SK-N-SH treated with all-trans-retinoic acid at 6 μM for 48 hours (cell line): Measurements from ENCODE around the gene SRGN.
"Not testable (repeated sequence)": the region's sequence is repeated elsewhere in the genome, so short reads cannot be mapped to it uniquely, and the experiment has no call there.

Experiments used
- ATAC-seq: fragments of 200-7000 bp; cut with Tn5 transposase; 3 replicates; pipeline ENCODE4 v1.9.1; 2020; ENCODE audit warnings: mild to moderate bottlenecking, moderate library complexity
- ARNTL ChIP-seq: fragments of 450-650 bp; formaldehyde crosslinking; IDR thresholded peaks from 2 replicates; pipeline ENCODE4 v1.5.0; 2020; ENCODE audit warnings: low read depth, mild to moderate bottlenecking, moderate library complexity, borderline replicate concordance
- BACH2 ChIP-seq: fragments of 250-450 bp; sonication (Bioruptor Pico); IDR thresholded peaks from 2 replicates; pipeline ENCODE4 v1.9.0; 2021; ENCODE audit warnings: mild to moderate bottlenecking, borderline replicate concordance
- CREB5 ChIP-seq: fragments of 250-450 bp; sonication (Bioruptor Pico); IDR thresholded peaks from 2 replicates; pipeline ENCODE4 v1.5.1; 2020; ENCODE audit warnings: low read depth, mild to moderate bottlenecking, moderate library complexity
- CSDC2 ChIP-seq: fragments of 250-450 bp; sonication (Bioruptor Pico); IDR thresholded peaks from 2 replicates; pipeline ENCODE4 v1.5.0; 2020; ENCODE audit warnings: mild to moderate bottlenecking, moderate library complexity
- CSRNP3 ChIP-seq: fragments of 250-450 bp; sonication (Bioruptor Pico); IDR thresholded peaks from 2 replicates; pipeline ENCODE4 v1.5.1; 2021; ENCODE audit warnings: mild to moderate bottlenecking, moderate library complexity
- GLIS3 ChIP-seq: fragments of 250-450 bp; sonication (Bioruptor Pico); IDR thresholded peaks from 2 replicates; pipeline ENCODE4 v1.5.0; 2020; ENCODE audit warnings: mild to moderate bottlenecking, moderate library complexity
- ISL1 ChIP-seq: fragments of 250-450 bp; sonication (Bioruptor Pico); IDR thresholded peaks from 2 replicates; pipeline ENCODE4 v2.1.2; 2022; ENCODE audit warnings: mild to moderate bottlenecking, moderate library complexity
- OSR1 ChIP-seq: fragments of 250-450 bp; sonication (Bioruptor Pico); IDR thresholded peaks from 2 replicates; pipeline ENCODE4 v1.8.0; 2022; ENCODE audit warnings: moderate library complexity, mild to moderate bottlenecking, inconsistent platforms
- PATZ1 ChIP-seq: fragments of 250-450 bp; sonication (Bioruptor Pico); IDR thresholded peaks from 2 replicates; pipeline ENCODE4 v1.8.0; 2020; ENCODE audit warnings: mild to moderate bottlenecking, moderate library complexity, borderline replicate concordance
- POU6F1 ChIP-seq: fragments of 250-450 bp; sonication (Bioruptor Pico); IDR thresholded peaks from 2 replicates; pipeline ENCODE4 v1.8.0; 2021; ENCODE audit warnings: low read depth, mild to moderate bottlenecking, moderate library complexity, borderline replicate concordance
- RARB ChIP-seq: fragments of 250-450 bp; sonication (Bioruptor Pico); IDR thresholded peaks from 2 replicates; pipeline ENCODE4 v1.8.0; 2021; ENCODE audit warnings: mild to moderate bottlenecking, moderate library complexity
- SNAI2 ChIP-seq: fragments of 250-450 bp; sonication (Bioruptor Pico); IDR thresholded peaks from 2 replicates; pipeline ENCODE4 v1.5.0; 2020; ENCODE audit warnings: mild to moderate bottlenecking, moderate library complexity
- TCF4 ChIP-seq: fragments of 250-450 bp; sonication (Bioruptor Pico); IDR thresholded peaks from 2 replicates; pipeline ENCODE4 v1.8.0; 2021; ENCODE audit warnings: mild to moderate bottlenecking, moderate library complexity, borderline replicate concordance
- TOX ChIP-seq: fragments of 250-450 bp; sonication (Bioruptor Pico); IDR thresholded peaks from 2 replicates; pipeline ENCODE4 v1.8.0; 2021; ENCODE audit warnings: mild to moderate bottlenecking, moderate library complexity, borderline replicate concordance
- TSHZ2 ChIP-seq: fragments of 250-450 bp; sonication (Bioruptor Pico); IDR thresholded peaks from 2 replicates; pipeline ENCODE4 v1.5.0; 2020; ENCODE audit warnings: mild to moderate bottlenecking, moderate library complexity
- ZC3H10 ChIP-seq: fragments of 250-450 bp; sonication (Bioruptor Pico); IDR thresholded peaks from 2 replicates; pipeline ENCODE4 v1.5.1; 2021; ENCODE audit warnings: mild to moderate bottlenecking, moderate library complexity
- ZFP3 ChIP-seq: fragments of 250-450 bp; sonication (Bioruptor Pico); IDR thresholded peaks from 2 replicates; pipeline ENCODE4 v1.5.0; 2020; ENCODE audit warnings: mild to moderate bottlenecking, moderate library complexity
- ZFP30 ChIP-seq: fragments of 450-650 bp; formaldehyde crosslinking; IDR thresholded peaks from 2 replicates; pipeline ENCODE4 v1.5.0; 2022; ENCODE audit warnings: mild to moderate bottlenecking, moderate library complexity
- ZNF565 ChIP-seq: fragments of 450-650 bp; formaldehyde crosslinking; conservative IDR thresholded peaks from 2 replicates; pipeline ENCODE4 v1.5.0; 2020; ENCODE audit warnings: low read depth, mild to moderate bottlenecking, moderate library complexity
- ZNF8 ChIP-seq: fragments of 450-650 bp; formaldehyde crosslinking; IDR thresholded peaks from 2 replicates; pipeline ENCODE4 v1.5.0; 2020; ENCODE audit warnings: mild to moderate bottlenecking, moderate library complexity

Gene SRGN

GRCh38 chr10:69139961-69140360, 52.1 kb downstream of the SRGN start (continued):
- TF ChIP-seq POU6F1 (CRISPR knock-in tag) (no peak), BACH2 (CRISPR knock-in tag) (no peak)

- ATAC-seq: no peak
- TF ChIP-seq ARNTL: no peak
- no peak for TF ChIP-seq ZFP30 (CRISPR knock-in tag)
- no peak for TF ChIP-seq BACH2 (CRISPR knock-in tag)
- TF ChIP-seq OSR1 (CRISPR knock-in tag): no peak
- no peak for TF ChIP-seq CSDC2 (CRISPR knock-in tag)
- no peak for TF ChIP-seq CSRNP3 (CRISPR knock-in tag)
- no peak for TF ChIP-seq CREB5 (CRISPR knock-in tag)
- TF ChIP-seq TCF4: no peak
Measured at GRCh38 chr10:69141304-69141703, 53.4 kb downstream of the SRGN start.

- not testable (repeated sequence) for ATAC-seq
Measured at GRCh38 chr10:69142074-69142473, 54.2 kb downstream of the SRGN start.

- no peak for ATAC-seq
Measured at GRCh38 chr10:69142983-69143382, 55.1 kb downstream of the SRGN start.

More at GRCh38 chr10:69142983-69143382, 55.1 kb downstream of the SRGN start:
- TF ChIP-seq OSR1 (CRISPR knock-in tag) (no peak), SNAI2 (no peak), ZNF565 (CRISPR knock-in tag) (no peak), BACH2 (CRISPR knock-in tag) (no peak), ZC3H10 (CRISPR knock-in tag) (no peak), RARB (no peak), TOX (CRISPR knock-in tag) (no peak), CREB5 (CRISPR knock-in tag) (no peak), TCF4 (no peak), PATZ1 (CRISPR knock-in tag) (no peak), TSHZ2 (CRISPR knock-in tag) (no peak), ZNF8 (CRISPR knock-in tag) (no peak), ZFP3 (CRISPR knock-in tag) (no peak), ZFP30 (CRISPR knock-in tag) (no peak), GLIS3 (no peak), ISL1 (CRISPR knock-in tag) (no peak), POU6F1 (CRISPR knock-in tag) (no peak)
